Stomach (tissue), 9 donors: Measurements from ENCODE around the gene ARHGEF2. TPM values are rescaled to one million over a fixed set of nuclear protein-coding genes. Genes with fewer than 3 reads are reported as not detected.
A peak's percentile ranks its signal among the peaks of the same experiment; 100 is the strongest.

Source experiments
- DNase-seq, 2 donors: peaks; one replicate each; pipeline versions ENCODE4 v3.0.0 to v3.0.0-alpha.2; 2013 to 2019
- H3K27ac ChIP-seq, 5 donors: fragments of 200-600 bp in 4 of 5; sonication (generic) in 4 of 5; one replicate each; pipeline ENCODE4 v1.5.1; 2013 to 2019; ENCODE audit warnings: mild to moderate bottlenecking in 1 of 5, moderate library complexity in 1 of 5
- H3K27me3 ChIP-seq, 3 donors: fragments of 200-600 bp; sonication (generic); one replicate each; pipeline ENCODE4 v1.5.1; 2017 to 2019; ENCODE audit warnings: mixed run types in 1 of 3
- H3K36me3 ChIP-seq, 4 donors: fragments of 200-600 bp; sonication (generic); 1 replicate in 3 of 4; 2 replicates in 1 of 4; pipeline ENCODE4 v1.5.1; 2016 to 2019
- H3K4me1 ChIP-seq, 4 donors: fragments of 200-600 bp; sonication (generic); one replicate each; pipeline ENCODE4 v1.5.1; 2016 to 2019
- H3K4me3 ChIP-seq, 4 donors: fragments of 200-600 bp; sonication (generic) in 3 of 4; one replicate each; pipeline ENCODE4 v1.5.1; 2016 to 2019; ENCODE audit warnings: mild to moderate bottlenecking in 1 of 4
- H3K9me3 ChIP-seq, 4 donors: fragments of 200-600 bp; sonication (generic); one replicate each; pipeline ENCODE4 v1.5.1; 2016 to 2019
- EP300 ChIP-seq: sonication (generic); formaldehyde crosslinking; IDR thresholded peaks from one replicate; pipeline ENCODE4 v1.6.1; 2017; ENCODE audit warnings: antibody characterized with exemption
- POLR2A ChIP-seq, 4 donors: fragments of 450-650 bp; IDR thresholded peaks; one replicate each; pipeline ENCODE4 v1.6.1; 2016; ENCODE audit warnings: antibody characterized with exemption in 4 of 4, control low read depth in 2 of 4, mild to moderate bottlenecking in 1 of 4, moderate library complexity in 1 of 4
- POLR2AphosphoS5 ChIP-seq, 3 donors: sonication (generic); formaldehyde crosslinking; IDR thresholded peaks; one replicate each; pipeline ENCODE4 v1.6.1; 2016; ENCODE audit warnings: antibody characterized with exemption in 3 of 3
- WGBS, 5 donors: extraction: QIAGEN DNeasy Blood & Tissue Kit in 3 of 5; methylation state at CpG; one replicate each; pipeline versions ENCODE4 v1.1.5 to v1.1.7; 2013 to 2018; 5-methylcytosine and 5-hydroxymethylcytosine counted together
- intact Hi-C: fragments of 100-400 bp; cut with DNase I; formaldehyde crosslinking; loops from one replicate; pipeline ENCODE4 v1.15.1; 2023; ENCODE audit warnings: low total_unique reads
- polyA plus RNA-seq, 3 donors: library from polyadenylated mRNA; stranded (reverse); fragments of 200-250 nt; gene quantifications; one replicate each; pipeline ENCODE4 v1.2.3, GENCODE V29; 2013
- total RNA-seq, 5 donors: library from RNA; depleted of rRNA; stranded (reverse); fragments of >200 nt; gene quantifications; one replicate each; pipeline versions ENCODE4 v1.1.0 to v1.2.3, GENCODE V29; 2014 to 2016
- TF ChIP-seq, protein P1 (sequence below), 7 experiments: fragments of 450-650 bp in 4 of 7; fragments of 200-600 bp in 3 of 7; sonication (generic) in 3 of 7; IDR thresholded peaks; one replicate each; pipeline ENCODE4 v1.5.1; 2016 to 2019; ENCODE audit warnings: antibody characterized with exemption in 7 of 7, control low read depth in 2 of 7, mild to moderate bottlenecking in 1 of 7
- donor health status: healthy with polysubstance abuse.
- donor health status: Bipolar disorder and iron deficiency.
- donor health status: healthy.

Gene ARHGEF2
- total and polyA plus RNA-seq, 8 donors = 20.4 to 376 (median 66.5) TPM

DNA sequence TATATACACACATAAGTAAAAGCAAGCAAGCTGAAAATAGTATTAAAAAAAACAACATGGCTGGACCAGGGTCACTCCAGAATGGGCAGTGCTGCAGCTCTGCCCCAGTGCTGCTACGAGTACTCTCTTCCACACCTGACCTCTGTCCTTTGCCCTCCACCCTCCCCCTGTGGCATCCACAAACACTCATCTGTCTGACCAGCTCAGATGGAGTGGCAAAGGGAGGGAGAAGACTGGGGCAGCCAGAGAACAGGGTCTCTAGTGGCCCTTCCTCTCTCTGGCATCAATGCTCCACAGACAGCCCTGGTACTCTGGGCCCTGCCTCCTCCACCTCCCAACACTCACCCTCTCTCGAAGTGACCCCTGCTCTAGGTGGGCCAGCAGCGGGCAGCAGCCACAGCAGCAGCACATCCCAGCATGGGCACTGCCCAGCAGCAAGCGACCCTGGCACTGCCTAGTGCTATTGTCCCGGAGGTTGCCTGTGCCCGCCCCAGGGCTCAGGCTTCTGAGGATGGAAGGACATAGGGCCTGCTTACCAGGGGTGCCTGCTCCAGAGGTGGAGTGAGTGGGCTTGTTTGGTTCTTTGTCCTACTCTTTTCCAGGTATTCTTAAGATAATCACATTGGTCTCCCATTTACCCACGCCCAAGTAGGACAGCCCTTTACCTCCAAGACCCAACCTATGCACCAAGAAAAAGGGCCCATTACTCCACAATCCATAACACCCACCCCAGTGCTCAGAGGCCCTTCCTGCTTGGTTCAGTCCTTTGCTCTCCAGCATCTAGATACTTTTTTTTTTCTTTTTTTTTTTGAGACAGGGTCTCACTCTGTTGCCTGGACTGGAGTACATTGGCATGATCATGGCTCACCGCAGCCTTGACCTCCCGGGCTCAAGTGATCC is 6.2 kb downstream of the ARHGEF2 start:
- no peaks in the 10 kb centered on the region for H3K27me3 ChIP-seq
- no peaks in the 10 kb centered on the region for H3K9me3 ChIP-seq
- 79 to 85% (median 84%) methylated on average over 8 to 9 of the region's 9 CpGs for WGBS, 5 donors
- no peak overlapping the region for H3K4me3 ChIP-seq
- peaks cover 8 to 45% (median 29%) of the 10 kb centered on the region in 4 donors for H3K36me3 ChIP-seq
- no peak for TF ChIP-seq POLR2AphosphoS5 (IDR thresholded peaks at IDR 0.05)
- TF ChIP-seq EP300 = no peak
- no peak for TF ChIP-seq POLR2A (IDR thresholded peaks at IDR 0.05)
- TF ChIP-seq, protein P1, sequence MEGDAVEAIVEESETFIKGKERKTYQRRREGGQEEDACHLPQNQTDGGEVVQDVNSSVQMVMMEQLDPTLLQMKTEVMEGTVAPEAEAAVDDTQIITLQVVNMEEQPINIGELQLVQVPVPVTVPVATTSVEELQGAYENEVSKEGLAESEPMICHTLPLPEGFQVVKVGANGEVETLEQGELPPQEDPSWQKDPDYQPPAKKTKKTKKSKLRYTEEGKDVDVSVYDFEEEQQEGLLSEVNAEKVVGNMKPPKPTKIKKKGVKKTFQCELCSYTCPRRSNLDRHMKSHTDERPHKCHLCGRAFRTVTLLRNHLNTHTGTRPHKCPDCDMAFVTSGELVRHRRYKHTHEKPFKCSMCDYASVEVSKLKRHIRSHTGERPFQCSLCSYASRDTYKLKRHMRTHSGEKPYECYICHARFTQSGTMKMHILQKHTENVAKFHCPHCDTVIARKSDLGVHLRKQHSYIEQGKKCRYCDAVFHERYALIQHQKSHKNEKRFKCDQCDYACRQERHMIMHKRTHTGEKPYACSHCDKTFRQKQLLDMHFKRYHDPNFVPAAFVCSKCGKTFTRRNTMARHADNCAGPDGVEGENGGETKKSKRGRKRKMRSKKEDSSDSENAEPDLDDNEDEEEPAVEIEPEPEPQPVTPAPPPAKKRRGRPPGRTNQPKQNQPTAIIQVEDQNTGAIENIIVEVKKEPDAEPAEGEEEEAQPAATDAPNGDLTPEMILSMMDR (IDR thresholded peaks at IDR 0.05) = no peak
- DNase-seq = no peak
- H3K4me1 ChIP-seq = peaks cover 92 to 100% (median 100%) of the 10 kb centered on the region in 4 donors
- intact Hi-C loops = no loop called here
- H3K27ac ChIP-seq = peak overlapping the region in 3 of 5 donors; percentile 81 to 98 (median 93)

DNA sequence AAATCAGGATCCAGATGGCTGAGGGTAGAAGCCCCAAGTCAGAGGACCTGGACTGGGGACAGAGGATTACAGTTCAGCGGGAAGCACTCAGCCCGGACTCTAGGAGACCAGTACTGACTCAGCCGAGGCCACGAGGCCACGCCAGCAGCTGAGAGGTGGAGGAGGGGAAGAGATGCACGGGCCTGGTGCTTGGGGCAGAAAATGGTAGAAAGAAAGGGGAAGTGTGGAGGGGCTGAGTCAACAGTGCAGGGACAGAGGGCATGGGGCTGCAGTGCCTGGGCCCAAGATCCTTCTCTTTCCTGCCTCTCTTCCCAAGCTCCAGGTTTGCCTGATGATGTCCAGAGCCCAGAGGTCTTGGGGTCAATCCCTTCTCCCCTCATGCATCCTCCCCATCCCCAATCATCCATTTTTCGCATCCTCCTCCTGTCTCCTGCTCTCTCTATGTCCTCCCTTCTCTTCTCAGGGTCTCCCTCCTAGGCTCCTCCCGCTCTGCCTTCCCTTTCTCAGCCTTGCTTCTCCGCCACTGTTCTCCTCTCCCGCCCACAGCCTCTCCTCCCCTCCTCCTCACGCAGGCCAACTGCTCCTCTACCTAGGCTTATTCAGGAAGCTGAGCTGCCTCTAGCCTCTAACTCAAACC is 7.7 kb downstream of the ARHGEF2 start:
- TF ChIP-seq, protein P1 (IDR thresholded peaks at IDR 0.05) = no peak
- peak in 1 of 3 donors; percentile 7 for TF ChIP-seq POLR2AphosphoS5 (IDR thresholded peaks at IDR 0.05)
- TF ChIP-seq POLR2A (IDR thresholded peaks at IDR 0.05) = no peak
- 42 to 71% (median 50%) methylated on average over 11 of the region's 11 CpGs for WGBS, 5 donors
- H3K36me3 ChIP-seq = peaks cover 22 to 60% (median 44%) of the 10 kb centered on the region in 4 donors
- H3K27me3 ChIP-seq = no peaks in the 10 kb centered on the region
- no peak overlapping the region for H3K4me3 ChIP-seq
- peak overlapping the region; percentile 5 to 98 (median 81) for H3K27ac ChIP-seq
- peaks cover 81 to 100% (median 93%) of the 10 kb centered on the region in 4 donors for H3K4me1 ChIP-seq
- intact Hi-C loops = no loop called here
- no peaks in the 10 kb centered on the region for H3K9me3 ChIP-seq
- peak; percentile 51 to 56 for DNase-seq

DNA sequence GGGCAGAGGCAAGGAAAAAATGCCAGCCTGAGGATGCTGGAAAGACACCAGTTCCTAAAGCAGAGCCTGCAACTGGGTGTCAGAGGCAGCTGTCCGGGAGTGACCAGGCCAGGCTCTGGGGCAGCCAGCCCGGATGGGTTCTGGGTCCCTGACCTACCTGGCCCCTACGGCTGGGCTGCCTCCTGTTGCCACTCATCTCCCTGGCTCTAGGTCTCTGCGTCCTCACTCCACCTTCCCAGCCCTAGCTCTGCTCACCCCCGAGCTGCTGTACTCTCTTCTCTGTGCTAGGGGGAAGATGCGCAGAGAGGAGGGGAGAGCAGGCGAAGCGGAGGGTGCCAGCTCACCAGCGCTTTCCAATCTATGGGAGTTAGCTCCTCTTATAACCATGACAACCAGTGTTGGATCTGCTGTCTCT is 9.0 kb downstream of the ARHGEF2 start:
- DNase-seq = no peak
- intact Hi-C loops = no loop called here
- Histone ChIP-seq H3K4me3 (peak overlapping the region in 1 of 4 donors; percentile 19), H3K4me1 (peaks cover 69 to 98% (median 81%) of the 10 kb centered on the region in 4 donors), H3K27me3 (no peaks in the 10 kb centered on the region), H3K36me3 (peaks cover 34 to 73% (median 57%) of the 10 kb centered on the region in 4 donors), H3K9me3 (no peaks in the 10 kb centered on the region), H3K27ac (peak overlapping the region; percentile 12 to 98 (median 81))
- TF ChIP-seq EP300 = no peak
- TF ChIP-seq POLR2A (IDR thresholded peaks at IDR 0.05) = no peak
- TF ChIP-seq POLR2AphosphoS5 (IDR thresholded peaks at IDR 0.05) = no peak
- TF ChIP-seq, protein P1 (IDR thresholded peaks at IDR 0.05) = no peak
- WGBS, 5 donors = 78 to 84% (median 80%) methylated on average over 8 to 9 of the region's 9 CpGs

GRCh38 chr1:155968670-155969069 is 9.7 kb downstream of the ARHGEF2 start:
- intact Hi-C loops = no loop called here
- H3K27ac ChIP-seq = peak overlapping the region; percentile 2 to 98 (median 81)
- H3K4me3 ChIP-seq = peak overlapping the region in 1 of 4 donors; percentile 19
- peak in 1 of 2 donors; percentile 79 for DNase-seq
- TF ChIP-seq EP300 (no peak), POLR2AphosphoS5 (IDR thresholded peaks at IDR 0.05) (no peak), POLR2A (IDR thresholded peaks at IDR 0.05) (no peak)
- TF ChIP-seq, protein P1 (IDR thresholded peaks at IDR 0.05) = no peak
- no peaks in the 10 kb centered on the region for H3K27me3 ChIP-seq
- H3K36me3 ChIP-seq = peaks cover 39 to 75% (median 63%) of the 10 kb centered on the region in 4 donors
- 35 to 83% (median 48%) methylated on average over 3 of the region's 3 CpGs for WGBS, 5 donors
- H3K9me3 ChIP-seq = no peaks in the 10 kb centered on the region
- H3K4me1 ChIP-seq = peaks cover 61 to 94% (median 74%) of the 10 kb centered on the region in 4 donors
